HG03432 (cell line): Measurements from ENCODE around the gene SPTBN5.
"Not testable (repeated sequence)": the region's sequence is repeated elsewhere in the genome, so short reads cannot be mapped to it uniquely, and the experiment has no call there.

Experiments used
- ATAC-seq: cut with Tn5 transposase; IDR thresholded peaks from one replicate; pipeline ENCODE4 v1.9.1; 2021; ENCODE audit warnings: mild to moderate bottlenecking, moderate library complexity; ENCODE audit not compliant: unreplicated experiment

The SPTBN5 gene

DNA sequence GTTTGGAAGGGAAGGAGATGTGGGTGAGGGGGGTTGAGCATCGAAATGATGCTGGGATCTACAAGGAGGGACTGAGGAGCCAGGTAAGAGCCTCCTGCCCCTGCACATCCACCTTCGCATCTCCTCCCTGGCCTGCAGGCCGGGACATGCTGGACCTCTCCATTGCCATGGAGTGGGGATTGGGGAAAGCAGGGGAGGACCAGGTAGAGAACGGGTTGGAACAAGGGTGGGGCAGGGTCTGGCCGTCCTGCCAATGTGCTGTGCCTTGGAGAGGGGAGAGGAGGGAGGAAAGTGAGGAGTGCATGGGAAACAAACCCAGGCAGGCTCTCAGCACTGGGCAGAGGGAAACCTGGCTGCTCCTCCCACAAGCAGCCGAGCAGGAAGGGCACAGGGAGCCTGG, 44.6 kb downstream of the SPTBN5 start:
- no peak for ATAC-seq

- no peak for ATAC-seq
Observed at GRCh38 chr15:41848631-41849030, 45.2 kb downstream of the SPTBN5 start.

DNA sequence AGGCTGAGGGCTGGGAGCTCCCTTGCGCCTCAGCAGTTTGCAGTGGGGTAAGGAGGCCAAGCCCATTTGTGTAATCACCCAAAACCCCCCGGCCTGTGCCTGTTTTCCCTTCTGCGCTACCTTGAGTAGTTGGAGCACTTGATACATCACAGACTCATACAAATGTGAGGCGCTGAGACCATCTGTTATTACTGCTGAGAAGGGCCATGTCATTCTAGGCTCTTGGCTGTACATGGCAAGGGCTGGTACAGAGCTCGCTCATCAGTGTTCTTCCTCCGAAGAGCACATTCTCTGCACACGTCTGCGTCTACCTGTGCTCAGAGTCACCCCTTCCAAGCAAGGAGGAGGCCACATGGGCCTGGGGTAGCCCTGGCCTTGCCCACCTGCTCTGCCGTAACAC, 45.9 kb downstream of the SPTBN5 start:
- ATAC-seq, result no peak

GRCh38 chr15:41847206-41847605, 46.6 kb downstream of the SPTBN5 start:
- ATAC-seq, result no peak

DNA sequence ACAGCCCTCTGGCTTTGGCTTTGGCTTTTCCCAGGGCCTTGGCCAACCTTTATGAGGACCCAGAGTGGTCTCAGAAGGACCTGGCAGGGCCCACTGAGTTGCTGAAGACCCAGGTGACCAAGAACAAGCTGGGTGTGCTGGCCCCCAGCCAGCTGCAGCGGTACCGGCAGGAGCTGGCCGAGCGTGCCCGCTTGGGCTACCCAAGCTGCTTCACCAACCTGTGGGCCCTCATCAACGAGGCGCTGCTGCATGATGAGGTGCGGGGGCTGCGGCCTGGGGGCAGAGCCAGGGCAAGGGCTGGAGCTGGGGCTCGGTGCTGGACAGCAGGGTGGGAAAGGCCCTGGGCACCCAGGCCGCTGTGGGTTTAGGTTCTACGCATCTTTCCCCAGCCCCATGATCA, 49.0 kb downstream of the SPTBN5 start:
- no peak for ATAC-seq

DNA sequence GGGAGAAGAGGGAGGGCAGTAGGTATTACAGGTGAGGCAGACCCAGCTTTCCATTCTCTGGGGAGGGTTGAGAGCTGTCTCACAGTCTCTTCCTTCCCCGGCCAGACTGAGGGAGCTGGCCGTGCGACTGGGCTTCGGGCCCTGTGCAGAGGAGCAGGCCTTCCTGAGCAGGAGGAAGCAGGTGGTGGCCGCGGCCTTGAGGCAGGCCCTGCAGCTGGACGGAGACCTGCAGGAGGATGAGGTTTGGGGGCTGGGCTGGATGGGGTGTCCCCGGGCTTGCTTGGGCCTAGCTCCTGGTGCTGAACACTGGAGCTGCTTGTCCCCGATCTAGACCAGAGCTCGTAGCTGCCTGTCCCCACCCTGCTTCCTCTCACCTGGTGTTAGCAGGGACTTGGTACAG, 50.3 kb downstream of the SPTBN5 start:
- no peak for ATAC-seq

DNA sequence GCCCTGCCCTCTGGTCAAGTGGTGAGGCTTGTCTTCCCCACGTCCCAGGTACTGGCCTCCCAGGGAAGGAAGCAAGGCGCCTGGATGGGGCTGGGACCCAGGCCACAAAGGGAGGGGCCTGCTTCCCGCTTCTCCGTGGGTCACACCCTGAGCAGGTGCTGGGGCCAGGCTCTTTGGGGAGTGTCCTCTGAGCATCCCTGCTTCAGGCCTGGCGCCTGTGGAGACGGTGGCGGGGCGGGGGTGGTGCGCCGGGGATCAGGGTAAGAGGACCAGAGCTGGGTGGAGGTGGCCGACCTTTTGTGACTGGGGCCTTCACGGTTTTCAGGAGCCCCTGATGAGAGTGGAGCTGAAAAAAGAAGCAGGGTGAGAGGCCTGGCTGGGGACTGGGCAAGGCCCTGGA, 51.6 kb downstream of the SPTBN5 start:
- ATAC-seq, result no peak

DNA sequence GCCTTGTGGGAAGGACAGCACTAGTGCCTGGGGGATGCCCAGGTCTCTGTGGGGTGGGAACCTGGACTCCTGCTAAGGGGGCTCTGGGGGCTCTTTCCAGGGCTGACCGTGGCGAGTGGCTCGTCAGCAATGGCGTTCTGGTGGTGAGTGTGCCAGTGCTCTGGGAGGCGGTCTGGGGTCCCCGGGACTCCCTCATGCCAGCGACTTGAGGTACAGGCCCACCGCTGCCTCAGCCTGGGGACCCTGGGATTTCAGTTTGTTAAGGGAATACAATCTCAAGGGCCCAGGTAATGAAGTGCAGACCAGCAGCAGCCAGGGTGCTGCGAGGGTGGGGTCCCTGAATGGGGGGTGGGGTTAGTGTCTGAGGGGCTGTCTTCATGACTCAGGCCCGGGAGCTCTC, 52.7 kb downstream of the SPTBN5 start:
- ATAC-seq, result no peak

- no peak for ATAC-seq
Observed at GRCh38 chr15:41840673-41841072, 53.2 kb downstream of the SPTBN5 start.

DNA sequence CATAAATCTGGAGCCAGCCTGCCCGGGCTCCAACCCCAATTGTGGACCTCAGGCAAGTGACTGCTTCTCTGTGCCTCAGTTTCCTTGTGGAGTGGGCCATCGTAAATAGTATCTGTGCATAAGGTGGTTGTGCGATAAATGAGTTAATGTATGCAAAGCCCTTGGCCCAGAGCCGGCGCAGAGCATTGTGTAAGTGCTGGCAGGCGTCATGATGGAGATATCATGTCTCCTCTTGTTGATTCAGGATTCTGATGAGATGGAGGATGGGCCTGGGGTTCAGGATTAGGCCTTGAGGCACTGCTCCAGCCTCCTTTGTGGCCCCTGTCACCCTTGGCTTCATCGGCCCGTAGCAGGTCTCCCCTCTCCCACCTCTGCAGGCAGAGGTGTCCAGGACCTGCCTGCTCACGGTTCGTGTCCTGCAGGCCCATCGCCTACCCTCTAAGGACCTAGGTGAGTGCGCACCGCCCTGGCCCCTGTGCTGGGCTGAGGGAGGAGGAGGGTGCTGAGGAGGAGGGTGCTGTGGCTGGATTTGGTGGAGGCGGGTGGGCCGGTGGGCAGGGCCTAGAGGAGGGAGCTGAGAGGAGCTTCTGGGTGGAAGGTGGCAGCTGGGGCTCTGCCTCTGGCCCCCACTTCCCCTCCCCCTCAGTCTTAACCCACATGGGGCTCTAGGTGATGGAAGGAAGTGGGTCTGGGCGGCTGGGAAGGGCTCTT, 53.9 kb downstream of the SPTBN5 start:
- ATAC-seq, result no peak

GRCh38 chr15:41838400-41838897, 55.4 kb downstream of the SPTBN5 start, which contains the start of gene PLA2G4B:
Gene PLA2G4B (plus strand): TSS chr15:41838847. CDS start chr15:41838914, 67 bp downstream.
- no peak for ATAC-seq

GRCh38 chr15:41836713-41837454, 57.0 kb downstream of the SPTBN5 start:
- no peak for ATAC-seq

DNA sequence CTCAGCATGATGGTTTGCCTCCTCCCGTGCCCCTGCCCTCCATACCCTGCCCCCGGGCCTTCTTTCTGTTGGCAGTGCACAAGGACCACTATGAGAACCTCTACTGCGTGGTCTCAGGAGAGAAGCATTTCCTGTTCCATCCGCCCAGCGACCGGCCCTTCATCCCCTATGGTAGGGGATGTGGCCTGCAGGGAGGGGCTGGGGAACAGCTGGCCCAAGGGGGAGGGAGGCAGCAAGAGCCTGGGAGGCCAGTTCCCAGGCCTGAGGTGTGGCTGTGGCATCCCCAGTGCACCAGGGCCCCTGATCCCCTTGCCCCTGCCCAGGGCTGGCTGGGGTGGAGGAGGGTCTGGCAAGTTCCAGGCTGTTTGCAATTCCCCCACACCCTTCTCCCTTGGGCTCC, 57.8 kb downstream of the SPTBN5 start:
- ATAC-seq, result no peak

GRCh38 chr15:41834096-41834495, 59.8 kb downstream of the SPTBN5 start:
- ATAC-seq, result no peak

GRCh38 chr15:41832875-41833274, 61.0 kb downstream of the SPTBN5 start:
- ATAC-seq, result no peak

DNA sequence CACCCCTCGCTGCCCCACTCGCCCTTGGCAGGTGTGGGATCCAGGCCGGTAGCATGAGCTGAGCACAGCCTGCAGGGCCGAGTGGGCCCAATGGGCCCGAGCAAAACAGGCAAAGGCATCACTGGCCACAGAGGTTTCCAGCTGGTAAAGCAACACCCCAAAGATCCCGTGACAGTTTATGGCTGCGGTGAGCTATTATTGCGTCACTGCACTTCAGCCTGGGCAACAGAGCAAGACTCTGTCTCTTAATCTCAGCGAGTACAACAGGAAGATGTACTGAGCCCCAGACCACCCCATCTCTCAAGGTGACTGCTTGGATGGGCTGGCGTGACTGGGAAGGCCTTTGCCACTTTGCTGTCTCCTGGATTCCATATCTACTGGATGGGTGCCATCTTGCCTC, 61.6 kb downstream of the SPTBN5 start:
- no peak for ATAC-seq

DNA sequence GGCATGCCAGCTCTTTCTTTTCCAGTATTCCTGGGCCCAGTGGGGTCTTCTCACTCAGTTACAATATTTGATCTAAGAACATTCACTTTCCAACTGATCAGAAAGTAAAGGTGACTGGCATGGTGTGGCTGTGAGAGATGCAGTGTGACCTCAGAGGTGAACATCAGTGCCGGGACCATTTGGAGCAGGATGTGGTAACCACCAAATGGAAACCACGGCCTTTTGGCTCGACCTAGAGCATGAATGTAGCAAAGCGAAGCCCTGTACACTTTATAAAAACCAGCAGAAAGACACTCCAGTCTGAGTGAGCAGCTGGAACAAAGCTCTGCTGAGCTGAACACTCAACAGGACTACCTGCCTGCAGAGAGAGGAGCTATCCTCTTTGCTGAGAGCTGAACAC, 62.6 kb downstream of the SPTBN5 start:
- ATAC-seq, result not testable (repeated sequence)

GRCh38 chr15:41829959-41830646, 63.8 kb downstream of the SPTBN5 start:
- ATAC-seq, result no peak

DNA sequence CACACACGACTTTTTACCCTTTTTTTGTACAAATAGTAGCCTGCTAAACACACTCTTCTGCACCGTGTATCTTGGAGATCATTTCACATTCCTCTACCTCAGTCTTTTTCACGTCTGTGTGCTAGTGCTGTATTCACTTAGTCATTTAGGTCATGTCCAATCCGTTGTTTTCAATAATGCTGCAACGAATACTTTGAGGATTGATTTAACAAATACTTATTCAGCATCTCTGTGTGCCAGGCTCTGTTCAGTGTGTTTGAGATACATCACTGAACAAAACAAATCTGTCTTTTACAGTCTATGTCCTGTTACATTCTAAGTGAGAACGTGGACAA, 65.1 kb downstream of the SPTBN5 start:
- no peak for ATAC-seq

- peak; percentile 75 for ATAC-seq
Observed at GRCh38 chr15:41827880-41828806, 65.7 kb downstream of the SPTBN5 start, which contains the start of gene JMJD7. Gene JMJD7 (plus strand): TSS chr15:41828092. CDS start chr15:41828125, 33 bp downstream.
